ENCODE results near the gene SDC1.

Gene SDC1

DNA sequence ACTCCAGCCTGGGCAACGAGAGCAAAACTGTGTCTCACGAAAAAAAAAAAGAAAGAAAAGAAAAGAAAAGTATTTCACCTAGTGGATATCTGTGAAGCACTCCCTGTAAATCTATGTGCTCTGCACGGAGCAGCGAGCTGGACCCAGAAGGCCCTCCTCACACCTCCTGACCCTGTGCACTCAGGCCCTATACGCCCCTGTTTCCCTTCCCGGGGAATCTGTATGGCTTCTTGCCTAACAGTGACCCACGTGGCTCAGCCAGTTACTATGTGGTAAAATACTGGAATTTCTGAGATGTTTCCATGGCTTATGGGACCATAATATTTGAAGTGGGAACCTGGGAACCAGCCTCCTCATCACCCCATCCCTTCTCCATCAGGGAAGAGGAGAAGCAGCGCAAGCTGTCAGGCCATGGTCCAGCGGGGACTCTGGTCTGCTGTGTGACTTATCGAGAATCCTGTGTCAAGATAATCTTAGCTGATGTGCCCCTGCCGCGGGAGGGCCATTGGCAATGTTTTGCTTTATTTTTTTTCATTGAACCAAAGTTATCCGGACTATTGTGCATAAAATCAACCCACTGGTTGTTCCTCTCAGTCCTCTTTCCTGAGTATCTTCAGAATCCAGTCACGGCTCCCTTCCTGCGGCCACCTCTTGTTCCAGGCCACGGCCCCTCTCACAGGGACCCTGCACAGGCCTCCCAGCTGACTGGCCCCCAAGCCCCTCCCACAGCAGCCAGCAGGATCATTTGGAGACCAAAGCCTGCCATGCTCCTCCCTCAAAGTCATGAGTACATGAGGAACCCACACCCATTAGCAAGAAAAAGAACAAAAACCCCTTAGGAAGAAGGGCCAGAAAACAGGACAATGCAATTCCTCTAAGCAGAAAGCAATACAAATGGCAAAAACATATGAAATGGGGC is 30.6 kb downstream of the SDC1 start:
- Histone ChIP-seq H3K27ac (no peak overlapping the region), H3K27me3 (ENCODE audit: control insufficient read depth, insufficient read depth, low read length) (no peaks in the 10 kb centered on the region), H2AFZ (no peak overlapping the region), H3K9me3 (ENCODE audit: control insufficient read depth, low read length) (no peaks in the 10 kb centered on the region), H3K4me3 (ENCODE audit: low read depth, low read length) (no peak overlapping the region), H3K9ac (no peak overlapping the region), H3K4me2 (ENCODE audit: low read length) (no peak overlapping the region), H3K4me1 (no peaks in the 10 kb centered on the region), H3K36me3 (ENCODE audit: control insufficient read depth, insufficient read depth, low read length) (no peaks in the 10 kb centered on the region), H3K79me2 (no peaks in the 10 kb centered on the region)
- TF ChIP-seq, protein P1, sequence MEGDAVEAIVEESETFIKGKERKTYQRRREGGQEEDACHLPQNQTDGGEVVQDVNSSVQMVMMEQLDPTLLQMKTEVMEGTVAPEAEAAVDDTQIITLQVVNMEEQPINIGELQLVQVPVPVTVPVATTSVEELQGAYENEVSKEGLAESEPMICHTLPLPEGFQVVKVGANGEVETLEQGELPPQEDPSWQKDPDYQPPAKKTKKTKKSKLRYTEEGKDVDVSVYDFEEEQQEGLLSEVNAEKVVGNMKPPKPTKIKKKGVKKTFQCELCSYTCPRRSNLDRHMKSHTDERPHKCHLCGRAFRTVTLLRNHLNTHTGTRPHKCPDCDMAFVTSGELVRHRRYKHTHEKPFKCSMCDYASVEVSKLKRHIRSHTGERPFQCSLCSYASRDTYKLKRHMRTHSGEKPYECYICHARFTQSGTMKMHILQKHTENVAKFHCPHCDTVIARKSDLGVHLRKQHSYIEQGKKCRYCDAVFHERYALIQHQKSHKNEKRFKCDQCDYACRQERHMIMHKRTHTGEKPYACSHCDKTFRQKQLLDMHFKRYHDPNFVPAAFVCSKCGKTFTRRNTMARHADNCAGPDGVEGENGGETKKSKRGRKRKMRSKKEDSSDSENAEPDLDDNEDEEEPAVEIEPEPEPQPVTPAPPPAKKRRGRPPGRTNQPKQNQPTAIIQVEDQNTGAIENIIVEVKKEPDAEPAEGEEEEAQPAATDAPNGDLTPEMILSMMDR (IDR thresholded peaks at IDR 0.05) = no peak

DNA sequence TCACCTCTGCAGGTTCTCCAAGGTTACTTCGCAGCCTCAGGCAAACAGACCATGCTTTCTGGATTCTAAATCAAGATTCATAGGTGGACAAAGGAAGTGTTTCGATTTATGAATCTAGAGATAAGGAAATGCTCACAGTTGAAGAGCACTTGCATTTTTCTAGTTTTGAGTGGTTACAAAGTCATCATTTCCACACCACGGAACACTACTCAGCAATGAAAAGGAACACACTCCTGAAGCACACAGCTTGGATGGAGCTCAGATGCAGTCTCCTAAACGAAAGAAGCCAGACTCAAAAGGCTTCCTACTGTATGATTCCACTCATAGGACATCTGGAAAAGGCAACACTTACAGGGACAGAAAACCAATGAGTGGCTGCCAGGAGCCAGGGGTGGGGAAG is 31.7 kb downstream of the SDC1 start:
- Histone ChIP-seq H3K27ac (no peak overlapping the region), H2AFZ (no peak overlapping the region), H3K4me1 (no peaks in the 10 kb centered on the region), H3K4me2 (ENCODE audit: low read length) (no peak overlapping the region), H3K27me3 (ENCODE audit: control insufficient read depth, insufficient read depth, low read length) (no peaks in the 10 kb centered on the region), H3K9me3 (ENCODE audit: control insufficient read depth, low read length) (no peaks in the 10 kb centered on the region), H3K36me3 (ENCODE audit: control insufficient read depth, insufficient read depth, low read length) (no peaks in the 10 kb centered on the region), H3K79me2 (no peaks in the 10 kb centered on the region), H3K9ac (no peak overlapping the region), H3K4me3 (ENCODE audit: low read depth, low read length) (no peak overlapping the region)
- TF ChIP-seq, protein P1 (IDR thresholded peaks at IDR 0.05) = no peak

DNA sequence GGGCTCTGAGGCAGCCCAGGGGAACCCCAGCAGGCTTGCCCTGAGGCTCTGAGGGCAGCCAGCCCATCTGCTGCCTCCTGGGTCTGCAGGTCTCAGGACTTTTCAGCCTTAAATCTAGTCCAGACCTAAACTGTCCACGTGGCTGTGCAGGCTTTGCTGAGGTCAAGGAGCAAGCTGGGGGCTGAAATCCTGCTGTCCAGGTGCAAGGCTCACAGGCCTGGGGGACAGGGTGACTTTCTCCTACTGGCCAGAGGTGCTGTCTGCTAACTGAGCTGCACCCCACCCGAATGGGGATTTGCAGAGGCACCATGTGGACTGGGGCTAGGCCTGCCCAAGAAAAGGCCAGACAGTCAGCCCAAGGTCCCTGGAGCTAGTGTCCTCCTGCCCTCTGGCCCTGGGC is 32.1 kb downstream of the SDC1 start:
- no peak overlapping the region for H3K27ac ChIP-seq
- TF ChIP-seq, protein P1 (IDR thresholded peaks at IDR 0.05) = no peak

DNA sequence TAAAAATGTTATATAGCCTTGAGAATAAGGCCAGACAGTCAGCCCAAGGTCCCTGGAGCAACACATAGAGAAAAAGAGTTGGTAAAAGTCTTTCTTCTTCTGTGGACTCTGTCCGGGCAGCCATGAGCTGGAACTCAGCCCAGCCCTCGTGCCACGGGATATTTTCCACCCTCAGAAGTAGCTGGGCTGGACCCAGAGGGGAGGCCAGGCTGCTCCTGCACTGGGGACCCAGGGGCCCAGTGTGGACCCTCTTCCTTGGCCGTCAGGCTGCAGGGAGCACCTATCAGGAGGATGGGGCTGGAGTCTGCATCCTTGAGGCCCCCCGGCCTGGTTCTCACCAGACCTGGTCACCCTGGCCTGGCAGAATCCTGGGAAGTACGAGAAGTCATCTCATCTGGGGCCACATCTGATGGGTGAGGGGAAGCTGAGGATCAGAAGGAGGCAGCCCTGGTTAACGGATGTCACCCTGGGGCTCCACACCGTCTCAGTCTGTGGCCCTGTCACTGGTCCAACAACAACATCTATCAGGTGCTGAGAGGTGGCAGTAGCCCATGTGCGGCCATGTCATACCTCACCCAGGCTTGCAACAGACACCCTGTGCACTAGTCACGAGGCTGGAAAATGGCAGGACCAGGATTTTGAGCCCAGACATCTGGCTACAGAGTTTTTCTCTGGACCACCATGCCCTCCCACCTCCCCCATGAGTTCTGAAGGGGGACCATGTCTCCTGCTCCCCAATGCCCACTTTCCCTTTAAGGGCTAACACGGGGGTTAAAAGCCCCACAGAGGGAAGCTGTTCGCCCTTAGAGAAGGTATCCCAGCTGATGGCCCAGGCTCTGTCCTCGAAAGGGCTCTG is 33.0 kb downstream of the SDC1 start:
- Histone ChIP-seq H3K4me1 (no peaks in the 10 kb centered on the region), H3K27me3 (ENCODE audit: control insufficient read depth, insufficient read depth, low read length) (no peaks in the 10 kb centered on the region), H3K27ac (no peak overlapping the region), H3K9ac (no peak overlapping the region), H3K9me3 (ENCODE audit: control insufficient read depth, low read length) (no peaks in the 10 kb centered on the region), H2AFZ (no peak overlapping the region), H3K36me3 (ENCODE audit: control insufficient read depth, insufficient read depth, low read length) (no peaks in the 10 kb centered on the region), H3K79me2 (no peaks in the 10 kb centered on the region), H3K4me3 (ENCODE audit: low read depth, low read length) (no peak overlapping the region), H3K4me2 (ENCODE audit: low read length) (no peak overlapping the region)
- TF ChIP-seq, protein P1 (IDR thresholded peaks at IDR 0.05) = no peak

More for the DNA sequence above, 32.1 kb downstream of the SDC1 start:
- H3K79me2 ChIP-seq = no peaks in the 10 kb centered on the region
- no peak overlapping the region for H2AFZ ChIP-seq
- no peaks in the 10 kb centered on the region for H3K9me3 ChIP-seq (ENCODE audit: control insufficient read depth, low read length)
- H3K36me3 ChIP-seq (ENCODE audit: control insufficient read depth, insufficient read depth, low read length) = no peaks in the 10 kb centered on the region
- H3K27me3 ChIP-seq (ENCODE audit: control insufficient read depth, insufficient read depth, low read length) = no peaks in the 10 kb centered on the region
- H3K4me2 ChIP-seq (ENCODE audit: low read length) = no peak overlapping the region
- H3K4me3 ChIP-seq (ENCODE audit: low read depth, low read length) = no peak overlapping the region
- H3K9ac ChIP-seq = no peak overlapping the region
- H3K4me1 ChIP-seq = no peaks in the 10 kb centered on the region

Data from parathyroid adenoma (tissue), 2 donors.